H9 (cell line): ENCODE data around the gene MORN1. TPM values are rescaled to one million over a fixed set of nuclear protein-coding genes. Genes with fewer than 3 reads are reported as not detected.

ENCODE experiments used
- DNase-seq: peaks from one replicate; pipeline ENCODE4 v3.0.0-alpha.2; 2017
- H2AFZ ChIP-seq: one replicate; pipeline ENCODE4 v1.6.1; 2013; ENCODE audit warnings: mild to moderate bottlenecking, low read length, control low read depth, moderate library complexity
- H2AK5ac ChIP-seq: 2 replicates; pipeline ENCODE4 v1.6.1; 2013; ENCODE audit warnings: low read length, control low read depth, mixed read lengths; ENCODE audit not compliant: insufficient read length
- H2BK120ac ChIP-seq: one replicate; pipeline ENCODE4 v1.6.1; 2013; ENCODE audit warnings: low read depth, mild to moderate bottlenecking, low read length, control low read depth, inconsistent platforms; ENCODE audit not compliant: poor library complexity, severe bottlenecking
- H2BK12ac ChIP-seq: 2 replicates; pipeline ENCODE4 v1.6.1; 2013; ENCODE audit warnings: low read length, control low read depth, mixed read lengths, low read depth; ENCODE audit not compliant: insufficient read length
- H2BK15ac ChIP-seq: 2 replicates; pipeline ENCODE4 v1.6.1; 2013; ENCODE audit warnings: low read depth, low read length, control low read depth
- H2BK20ac ChIP-seq: one replicate; pipeline ENCODE4 v1.6.1; 2013; ENCODE audit warnings: low read depth, mild to moderate bottlenecking, low read length, control low read depth, inconsistent platforms; ENCODE audit not compliant: poor library complexity, severe bottlenecking
- H2BK5ac ChIP-seq: 2 replicates; pipeline ENCODE4 v1.6.1; 2013; ENCODE audit warnings: low read length, control low read depth, mixed read lengths; ENCODE audit not compliant: insufficient read length
- H3K14ac ChIP-seq: 2 replicates; pipeline ENCODE4 v1.6.1; 2013; ENCODE audit warnings: low read length, control low read depth; ENCODE audit not compliant: insufficient read depth
- H3K18ac ChIP-seq: 2 replicates; pipeline ENCODE4 v1.6.1; 2013; ENCODE audit warnings: low read depth, mild to moderate bottlenecking, mixed read lengths, low read length, control low read depth; ENCODE audit not compliant: insufficient read length
- H3K23ac ChIP-seq: 2 replicates; pipeline ENCODE4 v1.6.1; 2013; ENCODE audit warnings: low read length, control low read depth, mixed read lengths, low read depth; ENCODE audit not compliant: insufficient read length
- H3K23me2 ChIP-seq: 2 replicates; pipeline ENCODE4 v1.6.1; 2013; ENCODE audit warnings: low read depth, mild to moderate bottlenecking, mixed read lengths, low read length, control low read depth; ENCODE audit not compliant: insufficient read length, poor library complexity, severe bottlenecking
- H3K27ac ChIP-seq: 2 replicates; pipeline ENCODE4 v1.5.1; 2013; ENCODE audit warnings: low read length, control low read depth, mixed read lengths, low read depth; ENCODE audit not compliant: insufficient read length
- H3K27me3 ChIP-seq: 2 replicates; pipeline ENCODE4 v1.6.1; 2013; ENCODE audit warnings: low read length, control low read depth, inconsistent platforms; ENCODE audit not compliant: insufficient read depth
- H3K4ac ChIP-seq: 2 replicates; pipeline ENCODE4 v1.6.1; 2013; ENCODE audit warnings: low read depth, mild to moderate bottlenecking, control low read depth, inconsistent platforms, low read length, moderate library complexity
- H3K4me1 ChIP-seq: 2 replicates; pipeline ENCODE4 v1.6.1; 2013; ENCODE audit warnings: low read length, control low read depth, inconsistent platforms; ENCODE audit not compliant: insufficient read depth
- H3K4me2 ChIP-seq: 2 replicates; pipeline ENCODE4 v1.6.1; 2013; ENCODE audit warnings: low read length, control low read depth, mixed read lengths; ENCODE audit not compliant: insufficient read length, insufficient read depth
- H3K56ac ChIP-seq: 2 replicates; pipeline ENCODE4 v1.6.1; 2013; ENCODE audit warnings: low read depth, mild to moderate bottlenecking, mixed read lengths, low read length, control low read depth; ENCODE audit not compliant: insufficient read length
- H3K79me1 ChIP-seq: 2 replicates; pipeline ENCODE4 v1.6.1; 2013; ENCODE audit warnings: low read depth, mild to moderate bottlenecking, moderate library complexity, low read length, control low read depth, inconsistent platforms; ENCODE audit not compliant: insufficient read depth, poor library complexity, severe bottlenecking
- H3K79me2 ChIP-seq: 2 replicates; pipeline ENCODE4 v1.6.1; 2013; ENCODE audit warnings: low read length, control low read depth, inconsistent platforms; ENCODE audit not compliant: insufficient read depth
- H3K9ac ChIP-seq: 2 replicates; pipeline ENCODE4 v1.6.1; 2013; ENCODE audit warnings: low read length, control low read depth, mixed read lengths; ENCODE audit not compliant: insufficient read length; ENCODE audit errors: extremely low read depth
- H3K9me3 ChIP-seq: one replicate; pipeline ENCODE4 v1.6.1; 2013; ENCODE audit warnings: low read depth, low read length, inconsistent platforms; ENCODE audit not compliant: control insufficient read depth
- H3T11ph ChIP-seq: one replicate; pipeline ENCODE4 v1.6.1; 2013; ENCODE audit warnings: mild to moderate bottlenecking, low read length, control low read depth, inconsistent platforms
- H4K20me1 ChIP-seq: one replicate; pipeline ENCODE4 v1.6.1; 2013; ENCODE audit not compliant: control insufficient read depth, insufficient read length, insufficient read depth
- H4K5ac ChIP-seq: 2 replicates; pipeline ENCODE4 v1.6.1; 2013; ENCODE audit warnings: low read depth, mild to moderate bottlenecking, mixed read lengths, low read length, control low read depth; ENCODE audit not compliant: insufficient read length
- H4K8ac ChIP-seq: replicated peaks from 2 replicates; pipeline ENCODE4 v1.6.1; 2013; ENCODE audit warnings: low read length, control low read depth, mixed read lengths, low read depth; ENCODE audit not compliant: insufficient read length
- H4K91ac ChIP-seq: 2 replicates; pipeline ENCODE4 v1.6.1; 2013; ENCODE audit warnings: low read depth, mild to moderate bottlenecking, moderate library complexity, mixed read lengths, low read length, control low read depth; ENCODE audit not compliant: insufficient read length
- H3K27ac Mint-ChIP-seq, 3 experiments: 2 replicates in 2 of 3; 3 replicates in 1 of 3; pipeline ENCODE4 v1.8.0; 2020 to 2021; ENCODE audit warnings: mixed read lengths in 3 of 3, mild to moderate bottlenecking in 1 of 3, moderate library complexity in 1 of 3
- H3K27me3 Mint-ChIP-seq: 2 replicates; pipeline ENCODE4 v1.8.0; 2021; ENCODE audit warnings: low read depth, mild to moderate bottlenecking, moderate library complexity, mixed read lengths
- H3K36me3 Mint-ChIP-seq, 3 experiments: 2 replicates in 2 of 3; 3 replicates in 1 of 3; pipeline ENCODE4 v1.8.0; 2020 to 2021; ENCODE audit warnings: low read depth in 3 of 3, mixed read lengths in 3 of 3; ENCODE audit not compliant: insufficient read depth in 1 of 3
- H3K4me1 Mint-ChIP-seq, 2 experiments: 2 replicates each; pipeline ENCODE4 v1.8.0; 2020; ENCODE audit warnings: mixed read lengths in 2 of 2
- H3K4me3 Mint-ChIP-seq, 2 experiments: 2 replicates in 1 of 2; 3 replicates in 1 of 2; pipeline ENCODE4 v1.8.0; 2020 to 2021; ENCODE audit warnings: mild to moderate bottlenecking in 2 of 2, mixed read lengths in 2 of 2, moderate library complexity in 1 of 2
- H3K9me3 Mint-ChIP-seq, 2 experiments: 2 replicates in 1 of 2; 3 replicates in 1 of 2; pipeline ENCODE4 v1.8.0; 2020; ENCODE audit warnings: mild to moderate bottlenecking in 2 of 2, mixed read lengths in 2 of 2, moderate library complexity in 1 of 2
- WGBS: extraction: QIAGEN DNeasy Blood & Tissue Kit; methylation state at CpG from one replicate; pipeline ENCODE4 v1.1.7; 2013; ENCODE audit warnings: missing lambda C conversion rate, low lambda C conversion rate, mixed read lengths; ENCODE audit not compliant: insufficient read length; ENCODE audit errors: extremely low coverage; 5-methylcytosine and 5-hydroxymethylcytosine counted together
- total RNA-seq: library from RNA; stranded (reverse); gene quantifications from 2 replicates; pipeline ENCODE4 v1.2.1, GENCODE V29; 2021
- TF ChIP-seq, protein P1 (sequence below): fragments of 200-600 bp; sonication (generic); conservative IDR thresholded peaks from 3 replicates; pipeline ENCODE4 v1.8.0; 2021; ENCODE audit warnings: antibody characterized with exemption, mild to moderate bottlenecking

The MORN1 gene
- total RNA-seq, 1 experiment from 2014 or later: 12.7 TPM

GRCh38 chr1:2376261-2376741, 15.1 kb downstream of the MORN1 start:
- WGBS: no CpG with 5 or more reads among the region's 23 CpGs
- no peak overlapping the region for H2BK5ac ChIP-seq
- H3K27ac Mint-ChIP-seq: no peak overlapping the region

More at GRCh38 chr1:2376261-2376741, 15.1 kb downstream of the MORN1 start:
- no peaks in the 10 kb centered on the region for H3K23me2 ChIP-seq
- H3T11ph ChIP-seq: no peak overlapping the region
- no peak overlapping the region for H3K18ac ChIP-seq
- H4K20me1 ChIP-seq: no peaks in the 10 kb centered on the region
- no peak for DNase-seq
- Mint-ChIP-seq H3K4me3 (no peak overlapping the region), H3K27me3 (no peaks in the 10 kb centered on the region; the same call in none of the 2 replicates), H3K4me1 (no peaks in the 10 kb centered on the region), H3K36me3 (peaks cover 0 to 1% (median 0%) of the 10 kb centered on the region in 3 experiments; a peak in 3 of 7 replicates), H3K9me3 (no peaks in the 10 kb centered on the region)
- H3K56ac ChIP-seq: no peak overlapping the region
- H2AFZ ChIP-seq: no peak overlapping the region
- TF ChIP-seq, protein P1, sequence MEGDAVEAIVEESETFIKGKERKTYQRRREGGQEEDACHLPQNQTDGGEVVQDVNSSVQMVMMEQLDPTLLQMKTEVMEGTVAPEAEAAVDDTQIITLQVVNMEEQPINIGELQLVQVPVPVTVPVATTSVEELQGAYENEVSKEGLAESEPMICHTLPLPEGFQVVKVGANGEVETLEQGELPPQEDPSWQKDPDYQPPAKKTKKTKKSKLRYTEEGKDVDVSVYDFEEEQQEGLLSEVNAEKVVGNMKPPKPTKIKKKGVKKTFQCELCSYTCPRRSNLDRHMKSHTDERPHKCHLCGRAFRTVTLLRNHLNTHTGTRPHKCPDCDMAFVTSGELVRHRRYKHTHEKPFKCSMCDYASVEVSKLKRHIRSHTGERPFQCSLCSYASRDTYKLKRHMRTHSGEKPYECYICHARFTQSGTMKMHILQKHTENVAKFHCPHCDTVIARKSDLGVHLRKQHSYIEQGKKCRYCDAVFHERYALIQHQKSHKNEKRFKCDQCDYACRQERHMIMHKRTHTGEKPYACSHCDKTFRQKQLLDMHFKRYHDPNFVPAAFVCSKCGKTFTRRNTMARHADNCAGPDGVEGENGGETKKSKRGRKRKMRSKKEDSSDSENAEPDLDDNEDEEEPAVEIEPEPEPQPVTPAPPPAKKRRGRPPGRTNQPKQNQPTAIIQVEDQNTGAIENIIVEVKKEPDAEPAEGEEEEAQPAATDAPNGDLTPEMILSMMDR: no peak
- H3K27ac ChIP-seq: no peak overlapping the region
- H4K91ac ChIP-seq: no peak overlapping the region
- no peak overlapping the region for H2AK5ac ChIP-seq
- no peak overlapping the region for H2BK20ac ChIP-seq
- no peaks in the 10 kb centered on the region for H3K4me1 ChIP-seq
- no peak overlapping the region for H4K8ac ChIP-seq
- no peaks in the 10 kb centered on the region for H3K79me1 ChIP-seq
- no peaks in the 10 kb centered on the region for H3K9me3 ChIP-seq
- no peak overlapping the region for H2BK15ac ChIP-seq
- no peak overlapping the region for H2BK12ac ChIP-seq
- H3K14ac ChIP-seq: no peak overlapping the region; the same call in 1 of the 2 replicates
- H3K27me3 ChIP-seq: no peaks in the 10 kb centered on the region
- no peak overlapping the region for H3K4me2 ChIP-seq
- no peak overlapping the region for H4K5ac ChIP-seq
- no peak overlapping the region for H3K4ac ChIP-seq
- H2BK120ac ChIP-seq: no peak overlapping the region
- no peaks in the 10 kb centered on the region for H3K79me2 ChIP-seq
- H3K9ac ChIP-seq: no peak overlapping the region
- no peak overlapping the region for H3K23ac ChIP-seq
